ENCODE results near the gene TARBP2. TPM values are rescaled to one million over a fixed set of nuclear protein-coding genes. Genes with fewer than 3 reads are reported as not detected.

Gene TARBP2
- total RNA-seq, 1 donor from 2014 or later = 52.2 TPM

GRCh38 chr12:53495903-53496751, 5.0 kb upstream of the TARBP2 start:
- no peaks in the 10 kb centered on the region for H3K9me3 Mint-ChIP-seq
- H3K27me3 Mint-ChIP-seq = no peaks in the 10 kb centered on the region
- peaks cover 2% of the 10 kb centered on the region for H3K36me3 Mint-ChIP-seq (ENCODE audit: low read depth)
- intact Hi-C loops (cut with micrococcal nuclease) = no loop called here
- H3K4me3 Mint-ChIP-seq = no peak overlapping the region
- no peak overlapping the region for H3K27ac Mint-ChIP-seq
- no peak for DNase-seq
- peaks cover 49% of the 10 kb centered on the region for H3K4me1 Mint-ChIP-seq

- H3K36me3 Mint-ChIP-seq (ENCODE audit: low read depth) = peaks cover 2% of the 10 kb centered on the region
- H3K27ac Mint-ChIP-seq = no peak overlapping the region
- H3K4me1 Mint-ChIP-seq = peaks cover 49% of the 10 kb centered on the region
- no peak overlapping the region for H3K4me3 Mint-ChIP-seq
- no peaks in the 10 kb centered on the region for H3K9me3 Mint-ChIP-seq
- intact Hi-C loops (cut with micrococcal nuclease) = no loop called here
- H3K27me3 Mint-ChIP-seq = no peaks in the 10 kb centered on the region
- DNase-seq = no peak
These were observed 4.4 kb upstream of the TARBP2 start for GRCh38 chr12:53496752-53497032.

- no peak for DNase-seq
- no peak overlapping the region for H3K27ac Mint-ChIP-seq
- peaks cover 2% of the 10 kb centered on the region for H3K36me3 Mint-ChIP-seq (ENCODE audit: low read depth)
- intact Hi-C loops (cut with micrococcal nuclease) = no loop called here
- peaks cover 50% of the 10 kb centered on the region for H3K4me1 Mint-ChIP-seq
- H3K27me3 Mint-ChIP-seq = no peaks in the 10 kb centered on the region
- H3K9me3 Mint-ChIP-seq = no peaks in the 10 kb centered on the region
- no peak overlapping the region for H3K4me3 Mint-ChIP-seq
These were observed 3.6 kb upstream of the TARBP2 start for GRCh38 chr12:53497461-53497860.

DNA sequence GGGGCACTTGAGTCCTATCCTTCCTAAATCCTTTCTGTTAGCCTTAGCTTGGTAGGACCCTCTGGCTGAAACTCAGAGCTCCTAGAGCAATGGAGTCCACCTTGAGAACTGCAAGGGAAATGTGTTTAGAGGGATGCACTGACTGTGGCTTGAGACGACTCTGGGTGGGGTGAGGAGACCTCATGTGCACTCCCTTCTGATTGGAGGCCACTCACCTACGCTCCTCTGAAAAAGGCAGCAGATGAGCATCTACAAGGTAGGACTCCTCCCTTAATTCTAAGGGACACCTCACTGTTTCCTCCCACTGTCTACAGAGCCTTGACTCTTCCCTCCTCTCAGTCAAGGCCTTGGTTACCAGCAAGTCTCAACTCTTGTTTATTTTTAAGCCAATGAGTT, 2.9 kb upstream of the TARBP2 start:
- no peaks in the 10 kb centered on the region for H3K9me3 Mint-ChIP-seq
- peak overlapping the region; percentile 84 for H3K27ac Mint-ChIP-seq
- no peak for DNase-seq
- H3K4me3 Mint-ChIP-seq = peak overlapping the region; percentile 93
- H3K27me3 Mint-ChIP-seq = no peaks in the 10 kb centered on the region
- H3K36me3 Mint-ChIP-seq (ENCODE audit: low read depth) = peaks cover 2% of the 10 kb centered on the region
- peaks cover 47% of the 10 kb centered on the region for H3K4me1 Mint-ChIP-seq
- intact Hi-C loops (cut with micrococcal nuclease) = no loop called here

- H3K4me3 Mint-ChIP-seq = peak within 1 kb of the TSS; percentile 93
- intact Hi-C loops (cut with micrococcal nuclease) = loop anchor here (2.0 kb wide), 3 partner anchors 47 to 227 kb away; partner anchors contain the start of genes CALCOCO1 and PCBP2
- peak within 1 kb of the TSS; percentile 97 for H3K27ac Mint-ChIP-seq
- H3K9me3 Mint-ChIP-seq = no peaks in the 10 kb centered on the region
- peak; percentile 92 for DNase-seq
- peaks cover 37% of the 10 kb centered on the region for H3K4me1 Mint-ChIP-seq
- H3K27me3 Mint-ChIP-seq = no peaks in the 10 kb centered on the region
- peaks cover 2% of the 10 kb centered on the region for H3K36me3 Mint-ChIP-seq (ENCODE audit: low read depth)
These were observed 1.6 kb upstream of the TARBP2 start, which contains the start of gene MAP3K12 for GRCh38 chr12:53499266-53500141. TSS of gene MAP3K12 (minus strand) at chr12:53499458. CDS start at chr12:53487391, 12,067 bp downstream.

GRCh38 chr12:53500142-53500775, 824 bp upstream of the TARBP2 start:
- peak overlapping the region; percentile 93 for H3K4me3 Mint-ChIP-seq
- peaks cover 37% of the 10 kb centered on the region for H3K4me1 Mint-ChIP-seq
- intact Hi-C loops (cut with micrococcal nuclease) = loop anchor here (2.0 kb wide), 3 partner anchors 47 to 227 kb away; partner anchors contain the start of genes CALCOCO1 and PCBP2
- H3K9me3 Mint-ChIP-seq = no peaks in the 10 kb centered on the region
- H3K27me3 Mint-ChIP-seq = no peaks in the 10 kb centered on the region
- no peak for DNase-seq
- peaks cover 2% of the 10 kb centered on the region for H3K36me3 Mint-ChIP-seq (ENCODE audit: low read depth)
- H3K27ac Mint-ChIP-seq = peak overlapping the region; percentile 97

- Mint-ChIP-seq H3K4me3 (peak overlapping the region; percentile 93), H3K27ac (peak overlapping the region; percentile 97)
These were observed 615 bp downstream of the TARBP2 start for GRCh38 chr12:53501615-53502181.

DNA sequence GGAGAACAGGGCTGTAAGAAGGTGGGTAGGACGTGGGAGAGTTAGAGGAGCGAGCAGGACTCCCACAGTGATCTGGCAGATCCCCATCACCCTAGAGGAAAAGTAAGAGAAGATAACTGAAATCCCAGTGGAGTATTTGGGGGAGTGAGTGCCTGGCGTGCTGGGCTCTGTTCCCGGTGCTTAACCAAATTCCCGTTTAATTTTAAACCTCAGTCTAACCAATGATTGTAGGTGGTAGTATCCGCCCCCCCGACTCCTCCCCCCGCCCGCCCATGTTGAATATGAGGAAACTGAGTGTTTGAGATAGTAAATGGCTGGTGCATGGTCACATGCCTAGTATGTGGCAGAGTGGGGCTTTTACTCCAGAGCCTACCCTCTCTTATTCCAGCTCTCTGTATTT, 1.2 kb downstream of the TARBP2 start:
- no peak overlapping the region for H3K27ac Mint-ChIP-seq
- no peaks in the 10 kb centered on the region for H3K27me3 Mint-ChIP-seq
- no peak for DNase-seq
- peaks cover 32% of the 10 kb centered on the region for H3K4me1 Mint-ChIP-seq
- intact Hi-C loops (cut with micrococcal nuclease) = no loop called here
- H3K9me3 Mint-ChIP-seq = no peaks in the 10 kb centered on the region
- H3K4me3 Mint-ChIP-seq = peak overlapping the region; percentile 93
- H3K36me3 Mint-ChIP-seq (ENCODE audit: low read depth) = peaks cover 12% of the 10 kb centered on the region

More at GRCh38 chr12:53501615-53502181, 615 bp downstream of the TARBP2 start:
- peaks cover 33% of the 10 kb centered on the region for H3K4me1 Mint-ChIP-seq
- H3K27me3 Mint-ChIP-seq = no peaks in the 10 kb centered on the region
- intact Hi-C loops (cut with micrococcal nuclease) = loop anchor here (1.0 to 2.0 kb wide), 9 partner anchors 8 to 321 kb away; partner anchors contain the start of genes ATF7, ATP5MC2, CALCOCO1 and CSAD
- H3K36me3 Mint-ChIP-seq (ENCODE audit: low read depth) = peaks cover 9% of the 10 kb centered on the region
- no peak for DNase-seq
- no peaks in the 10 kb centered on the region for H3K9me3 Mint-ChIP-seq

DNA sequence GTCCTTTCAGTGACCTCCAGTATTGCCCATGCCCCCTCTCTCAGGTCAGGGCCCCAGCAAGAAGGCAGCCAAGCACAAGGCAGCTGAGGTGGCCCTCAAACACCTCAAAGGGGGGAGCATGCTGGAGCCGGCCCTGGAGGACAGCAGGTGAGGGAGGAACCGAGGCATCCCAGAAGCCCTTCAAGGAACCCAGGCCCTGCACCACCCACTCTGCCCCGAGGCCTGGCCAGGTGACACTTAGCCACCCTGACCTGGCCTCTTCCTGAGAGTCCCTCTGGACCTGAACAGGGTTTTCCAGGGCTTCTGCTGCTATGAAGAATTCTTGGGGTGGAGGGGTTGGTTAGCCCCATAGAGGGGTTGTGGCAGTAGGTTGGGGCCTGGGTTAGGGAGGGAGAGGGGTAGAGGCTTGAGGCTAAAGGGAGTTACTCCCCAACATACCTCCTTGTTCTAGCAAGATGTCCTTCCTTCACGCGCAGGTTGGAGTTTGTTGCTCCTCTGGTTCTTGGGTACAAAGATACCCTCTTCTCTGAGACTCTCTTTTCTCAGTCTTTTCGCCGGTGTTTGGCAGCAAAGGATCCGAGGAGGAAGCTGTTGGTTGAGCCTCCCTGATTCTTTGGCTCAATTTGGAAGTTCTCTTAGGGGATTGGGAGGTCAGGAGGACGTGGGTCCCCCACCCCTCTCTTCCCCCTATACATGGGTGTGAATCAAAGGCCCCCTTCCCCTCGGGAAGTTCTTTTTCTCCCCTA, 2.1 kb downstream of the TARBP2 start:
- H3K4me3 Mint-ChIP-seq = peak overlapping the region; percentile 40
- peaks cover 10% of the 10 kb centered on the region for H3K36me3 Mint-ChIP-seq (ENCODE audit: low read depth)
- intact Hi-C loops (cut with micrococcal nuclease) = no loop called here
- H3K9me3 Mint-ChIP-seq = no peaks in the 10 kb centered on the region
- no peak for DNase-seq
- H3K4me1 Mint-ChIP-seq = peaks cover 28% of the 10 kb centered on the region
- no peaks in the 10 kb centered on the region for H3K27me3 Mint-ChIP-seq
- peak overlapping the region; percentile 62 for H3K27ac Mint-ChIP-seq

- H3K9me3 Mint-ChIP-seq = no peaks in the 10 kb centered on the region
- no peaks in the 10 kb centered on the region for H3K27me3 Mint-ChIP-seq
- H3K27ac Mint-ChIP-seq = no peak overlapping the region
- peaks cover 10% of the 10 kb centered on the region for H3K36me3 Mint-ChIP-seq (ENCODE audit: low read depth)
- DNase-seq = no peak
- H3K4me1 Mint-ChIP-seq = peaks cover 24% of the 10 kb centered on the region
- intact Hi-C loops (cut with micrococcal nuclease) = no loop called here
- H3K4me3 Mint-ChIP-seq = no peak overlapping the region
These were observed 3.2 kb downstream of the TARBP2 start for GRCh38 chr12:53504004-53504920.

- intact Hi-C loops (cut with micrococcal nuclease) = no loop called here
- Mint-ChIP-seq H3K4me3 (no peak overlapping the region), H3K9me3 (no peaks in the 10 kb centered on the region), H3K4me1 (peaks cover 19% of the 10 kb centered on the region), H3K36me3 (ENCODE audit: low read depth) (peaks cover 10% of the 10 kb centered on the region), H3K27me3 (no peaks in the 10 kb centered on the region), H3K27ac (no peak overlapping the region)
- DNase-seq = no peak
These were observed 4.0 kb downstream of the TARBP2 start for GRCh38 chr12:53505086-53505485.

All from activated CD4-positive, alpha-beta T cell treated with anti-CD3 and anti-CD28 coated beads, Interleukin-2, amount 10 ng/mL, durations not matched to agents 24 days and 14 days (primary cell).